K562 (cell line): ENCODE results near the gene HPCAL1. TPM values are rescaled to one million over a fixed set of nuclear protein-coding genes. Genes with fewer than 3 reads are reported as not detected.

Source experiments
- ATAC-seq: fragments of 200-7000 bp; cut with Tn5 transposase; 3 replicates; pipeline ENCODE4 v1.9.1; 2020; ENCODE audit warnings: moderate library complexity
- BruUV-seq: library from RNA; stranded (reverse); fragments of 400-500 nt; replicated peaks from 2 replicates; lab custom pipeline; 2021; lab: Mats Ljungman, UMichigan
- CTCF ChIA-PET: fragments of 300-600 bp; formaldehyde crosslinking; extraction: SDS; loops from one replicate; lab custom pipeline; 2021; ENCODE audit warnings: low intra/inter-chr PET ratio; lab: Yijun Ruan, JAX
- POLR2A ChIA-PET: fragments of 300-600, 350-650 bp; sonication (Branson Sonifier 250); formaldehyde crosslinking; extraction: SDS; loops from one replicate; lab custom pipeline; 2021; ENCODE audit warnings: antibody characterized with exemption, inconsistent platforms; lab: Yijun Ruan, JAX
- DNase-seq, 4 experiments: peaks; one replicate each; pipeline versions ENCODE4 v3.0.0 to v3.0.0-alpha.2; 2011 to 2018; ENCODE audit warnings: low spot score in 3 of 4, mixed read lengths in 3 of 4; ENCODE audit errors: extremely low read depth in 1 of 4
- FAIRE-seq: peaks from 2 replicates; lab custom pipeline; 2011; peaks lifted over from hg19 to GRCh38; lab: Jason Lieb, UNC
- H2AFZ ChIP-seq: 2 replicates; pipeline ENCODE4 v1.6.0; 2011; ENCODE audit warnings: low read depth, low read length, control low read depth, inconsistent platforms
- H3K27ac ChIP-seq: fragments of 200-600 bp; 3 replicates; pipeline ENCODE4 v1.8.0; 2011; ENCODE audit warnings: low read depth, mild to moderate bottlenecking, control low read depth, inconsistent platforms, low read length, moderate library complexity, mixed read lengths; ENCODE audit errors: extremely low read depth
- H3K27me3 ChIP-seq, 2 experiments: fragments of 300-600 bp in 1 of 2; 2 replicates in 1 of 2; 3 replicates in 1 of 2; pipeline versions ENCODE4 v1.6.0 to v1.8.0; 2011; ENCODE audit warnings: inconsistent platforms in 2 of 2, low read length in 2 of 2, mild to moderate bottlenecking in 1 of 2, mixed read lengths in 1 of 2, moderate library complexity in 1 of 2; ENCODE audit not compliant: control insufficient read depth in 2 of 2, insufficient read depth in 2 of 2
- H3K36me3 ChIP-seq: fragments of 300-600 bp; 3 replicates; pipeline ENCODE4 v1.8.0; 2011; ENCODE audit warnings: mild to moderate bottlenecking, low read length, inconsistent platforms; ENCODE audit not compliant: control insufficient read depth, insufficient read depth
- H3K4me1 ChIP-seq, 2 experiments: fragments of 200-600 bp in 1 of 2; replicated peaks in 1 of 2; 2 replicates in 1 of 2; 3 replicates in 1 of 2; pipeline versions ENCODE4 v1.5.1 to v1.8.0; 2011; ENCODE audit warnings: inconsistent platforms in 2 of 2, low read length in 2 of 2, mild to moderate bottlenecking in 1 of 2, mixed read lengths in 1 of 2, moderate library complexity in 1 of 2; ENCODE audit not compliant: control insufficient read depth in 2 of 2, insufficient read depth in 2 of 2
- H3K4me2 ChIP-seq: 2 replicates; pipeline ENCODE4 v1.6.1; 2011; ENCODE audit warnings: low read length, control low read depth, inconsistent platforms, mixed read lengths; ENCODE audit not compliant: insufficient read depth
- H3K4me3 ChIP-seq: fragments of 200-600 bp; sonication (generic), shearing (Covaris generic); 2 replicates; pipeline ENCODE4 v1.5.1; 2016; ENCODE audit warnings: control low read depth, inconsistent platforms
- H3K79me2 ChIP-seq: fragments of 200-600 bp; 3 replicates; pipeline ENCODE4 v1.8.0; 2011; ENCODE audit warnings: low read length, inconsistent platforms; ENCODE audit not compliant: control insufficient read depth, insufficient read depth
- H3K9ac ChIP-seq, 2 experiments: 2 replicates each; pipeline versions ENCODE4 v1.6.0 to v1.6.1; 2011; ENCODE audit warnings: low read depth in 2 of 2, low read length in 2 of 2, control low read depth in 1 of 2, inconsistent platforms in 1 of 2, mild to moderate bottlenecking in 1 of 2, mixed read lengths in 1 of 2; ENCODE audit not compliant: insufficient read depth in 1 of 2
- H3K9me1 ChIP-seq: one replicate; pipeline ENCODE4 v1.6.0; 2011; ENCODE audit warnings: inconsistent platforms, mild to moderate bottlenecking, low read length, moderate library complexity; ENCODE audit not compliant: control insufficient read depth, insufficient read depth
- H3K9me3 ChIP-seq: replicated peaks from 2 replicates; pipeline ENCODE4 v1.5.1; 2011; ENCODE audit warnings: low read depth, low read length, inconsistent platforms; ENCODE audit not compliant: control insufficient read depth, insufficient read depth
- H4K20me1 ChIP-seq: replicated peaks from 2 replicates; pipeline ENCODE4 v1.6.1; 2011; ENCODE audit warnings: low read length, inconsistent platforms, mixed read lengths; ENCODE audit not compliant: control insufficient read depth, insufficient read depth
- BHLHE40 ChIP-seq: IDR thresholded peaks from 2 replicates; pipeline ENCODE4 v1.6.1; 2011; ENCODE audit warnings: low read length, improper control_type of control experiment
- GATA2 ChIP-seq: sonication (generic); formaldehyde crosslinking; IDR thresholded peaks from 2 replicates; pipeline ENCODE4 v1.4.0; 2020; ENCODE audit warnings: mild to moderate bottlenecking, missing genetic modification reagents
- PHF20 ChIP-seq: fragments of 450-650 bp; IDR thresholded peaks from 2 replicates; pipeline ENCODE4 v1.6.1; 2018; ENCODE audit not compliant: partially characterized antibody
- WGBS: fragments of 100-300 bp; shearing (Covaris generic); methylation state at CpG from one replicate; pipeline ENCODE4 v1.1.6; 2016; ENCODE audit warnings: low coverage, mixed read lengths; ENCODE audit not compliant: insufficient coverage; ENCODE audit errors: missing lambda C conversion rate; 5-methylcytosine and 5-hydroxymethylcytosine counted together
- in situ Hi-C: fragments of 300-500 bp; cut with MboI; formaldehyde crosslinking; loops from 4 replicates; pipeline ENCODE4 v1.15.0; 2018; ENCODE audit warnings: inconsistent platforms, mixed read lengths
- intact Hi-C: fragments of 100-400 bp; cut with micrococcal nuclease; formaldehyde crosslinking; loops from 2 replicates; pipeline ENCODE4 v1.14.2; 2022
- polyA plus RNA-seq, 8 experiments: library from polyadenylated mRNA; depleted of rRNA in 4 of 8; stranded (reverse) in 5 of 8; unstranded in 3 of 8; fragments of >200 nt; fragmentation: Nextera tagmentation in 2 of 8; fragmentation: Illumina TruSeq in 1 of 8; extraction: Ambion mirVana in 2 of 8; extraction: Trizol in 1 of 8; gene quantifications; 2 replicates each; pipeline versions ENCODE4 v1.2.1 to v1.2.3, GENCODE V29; 2011 to 2014; ENCODE audit warnings: inconsistent platforms in 1 of 8, missing spikeins in 1 of 8
- total RNA-seq, 7 experiments: library from RNA; depleted of rRNA in 6 of 7; stranded (reverse); fragments of >200 nt in 6 of 7; fragmentation: Illumina TruSeq in 2 of 7; extraction: Trizol in 2 of 7; gene quantifications; 2 replicates each; pipeline versions ENCODE4 v1.2.1 to v1.2.3, GENCODE V29; 2011 to 2021; ENCODE audit warnings: low replicate concordance in 1 of 7
- TF ChIP-seq, protein P1 (sequence below): sonication (generic); formaldehyde crosslinking; IDR thresholded peaks from 2 replicates; pipeline ENCODE4 v1.8.0; 2022; ENCODE audit warnings: missing genetic modification reagents, mild to moderate bottlenecking, moderate library complexity, borderline replicate concordance
- TF ChIP-seq, protein P2 (sequence below): fragments of 250-450 bp; sonication (Bioruptor Pico); IDR thresholded peaks from 2 replicates; pipeline ENCODE4 v1.8.0; 2022; ENCODE audit warnings: moderate library complexity, mild to moderate bottlenecking, inconsistent platforms
- TF ChIP-seq, protein P3 (sequence below): fragments of 250-450 bp; sonication (Bioruptor Pico); IDR thresholded peaks from 2 replicates; pipeline ENCODE4 v1.4.0; 2020; ENCODE audit warnings: borderline replicate concordance

Gene HPCAL1
- total and polyA plus RNA-seq, 9 of the 15 experiments (the other 6 are each of a cell fraction or from before 2014, with no cell fraction given), result 2.7 to 65.5 (median 23.9) TPM

DNA sequence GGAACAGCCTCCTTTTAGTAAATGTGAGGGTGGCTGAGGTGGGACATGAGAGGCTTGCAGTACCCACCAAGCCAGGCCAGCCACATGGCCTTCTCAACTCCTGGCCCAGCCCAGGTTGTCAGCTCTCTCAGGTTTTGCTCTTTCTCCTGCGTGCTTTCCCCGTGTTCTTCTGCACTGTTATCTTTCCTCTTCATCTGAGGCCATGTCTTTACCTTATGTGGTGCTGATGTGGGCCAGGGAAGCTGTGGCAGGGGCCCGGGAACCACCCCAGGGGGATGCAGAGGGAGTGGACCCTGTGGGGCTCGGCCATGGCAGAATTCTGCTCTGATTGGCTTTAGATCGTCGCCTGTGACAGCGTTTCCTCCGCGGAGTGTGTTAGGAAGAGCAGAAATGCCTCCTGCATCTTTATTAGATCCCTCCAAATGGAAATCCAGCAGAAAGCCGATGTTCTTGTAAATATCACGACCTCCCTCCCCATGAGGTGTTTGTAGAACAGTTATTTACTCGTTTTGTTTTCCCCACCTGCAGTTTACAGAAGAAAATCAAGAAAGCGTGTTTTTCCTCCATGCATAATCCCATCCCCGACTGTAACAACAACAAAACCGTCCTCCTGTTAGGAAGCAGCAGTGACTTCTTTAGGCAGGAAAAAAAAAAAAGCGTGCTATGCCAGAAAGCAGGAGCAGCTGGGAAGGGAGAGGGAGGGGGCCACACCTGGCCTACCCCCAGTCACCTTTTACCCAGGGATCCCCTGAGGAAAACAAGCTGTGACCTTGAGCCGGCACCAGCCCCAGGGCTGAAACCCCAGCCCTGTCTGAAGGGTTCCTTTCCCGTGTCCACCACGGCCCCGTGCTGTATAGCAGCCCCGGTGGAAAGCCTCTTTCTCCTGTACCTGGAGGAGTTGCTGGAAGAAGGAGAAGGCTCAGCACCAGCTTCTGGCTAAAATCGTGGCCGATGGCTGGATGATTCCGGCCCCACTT lies 54.8 kb downstream of the HPCAL1 start:
- TF ChIP-seq GATA2 (CRISPR knock-in tag) (0 out of 2 replicates have a peak, but pooled peaks have one; percentile 26), PHF20 (no peak), BHLHE40 (no peak)
- TF ChIP-seq, protein P1, sequence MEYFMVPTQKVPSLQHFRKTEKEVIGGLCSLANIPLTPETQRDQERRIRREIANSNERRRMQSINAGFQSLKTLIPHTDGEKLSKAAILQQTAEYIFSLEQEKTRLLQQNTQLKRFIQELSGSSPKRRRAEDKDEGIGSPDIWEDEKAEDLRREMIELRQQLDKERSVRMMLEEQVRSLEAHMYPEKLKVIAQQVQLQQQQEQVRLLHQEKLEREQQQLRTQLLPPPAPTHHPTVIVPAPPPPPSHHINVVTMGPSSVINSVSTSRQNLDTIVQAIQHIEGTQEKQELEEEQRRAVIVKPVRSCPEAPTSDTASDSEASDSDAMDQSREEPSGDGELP (CRISPR knock-in tag), result 0 out of 2 replicates have a peak, but pooled peaks have one; percentile 10
- TF ChIP-seq, protein P2, sequence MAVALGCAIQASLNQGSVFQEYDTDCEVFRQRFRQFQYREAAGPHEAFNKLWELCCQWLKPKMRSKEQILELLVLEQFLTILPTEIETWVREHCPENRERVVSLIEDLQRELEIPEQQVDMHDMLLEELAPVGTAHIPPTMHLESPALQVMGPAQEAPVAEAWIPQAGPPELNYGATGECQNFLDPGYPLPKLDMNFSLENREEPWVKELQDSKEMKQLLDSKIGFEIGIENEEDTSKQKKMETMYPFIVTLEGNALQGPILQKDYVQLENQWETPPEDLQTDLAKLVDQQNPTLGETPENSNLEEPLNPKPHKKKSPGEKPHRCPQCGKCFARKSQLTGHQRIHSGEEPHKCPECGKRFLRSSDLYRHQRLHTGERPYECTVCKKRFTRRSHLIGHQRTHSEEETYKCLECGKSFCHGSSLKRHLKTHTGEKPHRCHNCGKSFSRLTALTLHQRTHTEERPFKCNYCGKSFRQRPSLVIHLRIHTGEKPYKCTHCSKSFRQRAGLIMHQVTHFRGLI (CRISPR knock-in tag), result no peak
- TF ChIP-seq, protein P3, sequence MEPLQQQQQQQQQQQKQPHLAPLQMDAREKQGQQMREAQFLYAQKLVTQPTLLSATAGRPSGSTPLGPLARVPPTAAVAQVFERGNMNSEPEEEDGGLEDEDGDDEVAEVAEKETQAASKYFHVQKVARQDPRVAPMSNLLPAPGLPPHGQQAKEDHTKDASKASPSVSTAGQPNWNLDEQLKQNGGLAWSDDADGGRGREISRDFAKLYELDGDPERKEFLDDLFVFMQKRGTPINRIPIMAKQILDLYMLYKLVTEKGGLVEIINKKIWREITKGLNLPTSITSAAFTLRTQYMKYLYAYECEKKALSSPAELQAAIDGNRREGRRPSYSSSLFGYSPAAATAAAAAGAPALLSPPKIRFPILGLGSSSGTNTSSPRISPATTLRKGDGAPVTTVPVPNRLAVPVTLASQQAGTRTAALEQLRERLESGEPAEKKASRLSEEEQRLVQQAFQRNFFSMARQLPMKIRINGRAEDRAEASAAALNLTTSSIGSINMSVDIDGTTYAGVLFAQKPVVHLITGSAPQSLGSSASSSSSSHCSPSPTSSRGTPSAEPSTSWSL (CRISPR knock-in tag), result no peak
- Histone ChIP-seq H3K9me1 (no peaks in the 10 kb centered on the region), H3K4me2 (no peak overlapping the region), H2AFZ (no peak overlapping the region), H3K4me3 (no peak overlapping the region), H4K20me1 (peaks cover 13% of the 10 kb centered on the region; the same call in 1 of the 2 replicates), H3K79me2 (0 out of 3 replicates have a peak, but pooled peaks cover 16% of the 10 kb centered on the region), H3K9ac (peak overlapping the region in 1 of 2 experiments; percentile 57; a peak in 1 of 4 replicates), H3K4me1 (peaks cover 0 to 24% of the 10 kb centered on the region in 2 experiments; a peak in 4 of 5 replicates), H3K27me3 (no peaks in the 10 kb centered on the region), H3K9me3 (no peaks in the 10 kb centered on the region), H3K27ac (no peak overlapping the region), H3K36me3 (peaks cover 20% of the 10 kb centered on the region; the same call in 2 of the 3 replicates)
- in situ Hi-C loops, result no loop called here
- no peak; the same call in 2 of the 3 replicates for ATAC-seq
- BruUV-seq, result no TSS peak
- CTCF ChIA-PET, result interaction anchor here (0.5 kb wide), 1 partner anchor 45 kb away, joined by 3 read pairs; no protein-coding TSS in a partner anchor
- intact Hi-C loops, result no loop called here
- WGBS, result 66% methylated on average over 20 of the region's 24 CpGs
- DNase-seq, result no peak
- POLR2A ChIA-PET, result interaction anchor here (0.6 kb wide), 1 partner anchor 12 kb away, joined by 3 read pairs; no protein-coding TSS in a partner anchor
- no peak for FAIRE-seq
